ENCODE measurements around the gene RCN1. TPM values are rescaled to one million over a fixed set of nuclear protein-coding genes. Genes with fewer than 3 reads are reported as not detected.

The RCN1 gene
- total RNA-seq, 1 donor from 2014 or later: 401 TPM

- DNase-seq (ENCODE audit: low read depth, low spot score): no peak
These were observed 61.9 kb downstream of the RCN1 start for GRCh38 chr11:32152821-32153220.

DNA sequence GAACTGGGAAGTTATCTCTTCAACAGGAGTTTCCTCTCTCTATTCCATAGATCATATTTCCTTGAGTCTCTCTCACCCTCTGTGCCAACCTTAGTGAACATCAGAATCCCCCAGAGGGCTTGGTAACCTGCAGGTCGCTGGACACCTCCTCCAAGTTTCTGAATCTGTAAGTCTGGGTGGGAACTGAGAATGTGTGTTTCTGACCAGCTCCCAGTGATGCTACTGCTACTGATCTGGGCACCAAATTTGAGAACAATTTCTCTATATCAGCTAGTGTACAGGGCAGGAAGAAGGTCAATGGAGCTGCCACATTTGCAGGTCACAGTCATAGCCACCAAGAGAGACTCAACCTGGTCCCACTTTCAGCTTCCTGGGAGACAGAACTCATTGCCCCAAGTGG is 62.9 kb downstream of the RCN1 start:
- no peak for DNase-seq (ENCODE audit: low read depth, low spot score)

- DNase-seq (ENCODE audit: low read depth, low spot score): peak; percentile 19
These were observed 63.4 kb downstream of the RCN1 start for GRCh38 chr11:32154275-32154674.
